ENCODE measurements around the gene SSR4.

DNA sequence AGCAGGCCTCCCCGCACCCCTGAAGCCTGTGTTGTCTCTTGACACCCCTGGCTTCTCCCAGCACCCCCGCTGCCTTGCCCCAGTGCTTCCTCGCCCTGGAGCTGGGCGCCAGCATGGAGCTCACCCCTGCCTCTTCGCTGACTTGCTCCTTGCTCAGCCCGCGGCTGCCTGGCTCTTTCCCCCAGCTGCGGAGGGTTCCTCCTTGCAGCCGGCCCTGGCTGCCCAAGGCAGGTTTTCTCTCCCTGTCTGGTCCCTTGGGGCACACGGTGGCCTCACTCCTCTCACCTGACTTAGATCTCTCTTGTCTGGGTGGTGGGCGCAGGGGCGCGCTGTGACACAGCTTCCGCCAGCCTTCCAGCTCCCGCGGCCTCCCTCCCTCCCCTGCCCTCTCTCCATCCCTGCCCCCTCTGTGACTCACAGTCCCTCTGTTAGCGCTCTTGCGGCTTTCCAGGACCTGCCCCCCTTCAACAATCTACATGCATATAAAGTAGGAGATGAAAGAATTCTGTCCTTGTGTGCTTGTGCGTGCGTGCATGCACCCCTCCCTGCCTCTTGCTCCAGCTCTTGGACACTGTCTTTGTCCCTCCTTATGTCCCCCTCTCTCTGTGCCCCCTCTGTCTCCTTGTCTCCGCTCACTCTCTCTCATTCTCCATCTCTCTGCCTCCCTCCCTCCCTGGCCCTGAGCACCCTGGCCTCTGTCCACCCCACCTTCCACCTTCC, 28.2 kb upstream of the SSR4 start:
- TF ChIP-seq, protein P1, sequence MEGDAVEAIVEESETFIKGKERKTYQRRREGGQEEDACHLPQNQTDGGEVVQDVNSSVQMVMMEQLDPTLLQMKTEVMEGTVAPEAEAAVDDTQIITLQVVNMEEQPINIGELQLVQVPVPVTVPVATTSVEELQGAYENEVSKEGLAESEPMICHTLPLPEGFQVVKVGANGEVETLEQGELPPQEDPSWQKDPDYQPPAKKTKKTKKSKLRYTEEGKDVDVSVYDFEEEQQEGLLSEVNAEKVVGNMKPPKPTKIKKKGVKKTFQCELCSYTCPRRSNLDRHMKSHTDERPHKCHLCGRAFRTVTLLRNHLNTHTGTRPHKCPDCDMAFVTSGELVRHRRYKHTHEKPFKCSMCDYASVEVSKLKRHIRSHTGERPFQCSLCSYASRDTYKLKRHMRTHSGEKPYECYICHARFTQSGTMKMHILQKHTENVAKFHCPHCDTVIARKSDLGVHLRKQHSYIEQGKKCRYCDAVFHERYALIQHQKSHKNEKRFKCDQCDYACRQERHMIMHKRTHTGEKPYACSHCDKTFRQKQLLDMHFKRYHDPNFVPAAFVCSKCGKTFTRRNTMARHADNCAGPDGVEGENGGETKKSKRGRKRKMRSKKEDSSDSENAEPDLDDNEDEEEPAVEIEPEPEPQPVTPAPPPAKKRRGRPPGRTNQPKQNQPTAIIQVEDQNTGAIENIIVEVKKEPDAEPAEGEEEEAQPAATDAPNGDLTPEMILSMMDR (IDR thresholded peaks at IDR 0.05), result no peak
- TF ChIP-seq EZH2 (IDR thresholded peaks at IDR 0.05; ENCODE audit: borderline replicate concordance, insufficient read depth, low read depth, low read length, poor library complexity, severe bottlenecking), result no peak

Data from B cell (primary cell).